Loucy (cell line): Measurements from ENCODE around the gene DROSHA.

Source experiments
- CTCF ChIP-seq: fragments of 200-600 bp; sonication (generic); conservative IDR thresholded peaks from 2 replicates; pipeline ENCODE4 v1.5.1; 2014; ENCODE audit warnings: mild to moderate bottlenecking, antibody characterized with exemption, low read length
- EZH2phosphoT487 ChIP-seq: fragments of 200-600 bp; IDR thresholded peaks from 2 replicates; pipeline ENCODE4 v1.6.1; 2018; ENCODE audit warnings: antibody characterized with exemption, mild to moderate bottlenecking, moderate library complexity, borderline replicate concordance

DNA sequence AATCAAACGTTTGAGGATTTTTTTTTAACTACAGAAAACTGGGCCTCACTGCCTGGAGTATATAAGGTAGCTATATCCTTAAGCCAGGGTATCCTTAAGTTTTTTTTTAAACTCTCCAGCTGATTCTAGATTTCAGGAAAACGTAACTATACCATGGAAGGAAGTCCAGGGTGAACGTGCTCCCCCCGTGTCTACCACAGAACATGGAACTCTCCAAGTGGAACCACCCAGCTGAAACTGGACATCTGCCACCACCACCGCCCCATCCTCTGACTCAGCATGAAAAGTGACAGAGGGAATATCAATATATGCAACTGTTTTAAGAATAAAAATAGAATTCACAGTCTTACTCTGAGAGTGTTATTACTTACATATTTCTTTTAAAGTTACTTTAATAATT is 61.3 kb downstream of the DROSHA start:
- TF ChIP-seq CTCF (no peak), EZH2phosphoT487 (no peak)
